Esophagus (tissue), 2 donors: ENCODE data around the gene RHO. TPM values are rescaled to one million over a fixed set of nuclear protein-coding genes. Genes with fewer than 3 reads are reported as not detected.

Experiments used
- H3K27ac ChIP-seq, 2 donors: one replicate each; pipeline ENCODE4 v1.5.1; 2013; ENCODE audit warnings: low read depth in 2 of 2, mild to moderate bottlenecking in 2 of 2, inconsistent platforms in 1 of 2, low read length in 1 of 2, moderate library complexity in 1 of 2
- H3K27me3 ChIP-seq, 2 donors: one replicate each; pipeline ENCODE4 v1.6.1; 2013; ENCODE audit warnings: low read length in 2 of 2, control low read depth in 1 of 2, mild to moderate bottlenecking in 1 of 2; ENCODE audit not compliant: insufficient read depth in 2 of 2, control insufficient read depth in 1 of 2
- H3K36me3 ChIP-seq, 2 donors: one replicate each; pipeline ENCODE4 v1.6.1; 2013; ENCODE audit warnings: low read length in 1 of 2; ENCODE audit not compliant: control insufficient read depth in 2 of 2, insufficient read depth in 2 of 2
- H3K4me1 ChIP-seq, 2 donors: one replicate each; pipeline ENCODE4 v1.6.1; 2013; ENCODE audit warnings: low read length in 1 of 2; ENCODE audit not compliant: control insufficient read depth in 2 of 2, insufficient read depth in 2 of 2
- H3K4me3 ChIP-seq, 2 donors: one replicate each; pipeline ENCODE4 v1.5.1; 2013; ENCODE audit warnings: low read length in 2 of 2, mild to moderate bottlenecking in 2 of 2, low read depth in 1 of 2, moderate library complexity in 1 of 2
- H3K9me3 ChIP-seq, 2 donors: one replicate each; pipeline ENCODE4 v1.6.1; 2013; ENCODE audit warnings: mild to moderate bottlenecking in 2 of 2, low read depth in 1 of 2, low read length in 1 of 2, moderate library complexity in 1 of 2; ENCODE audit not compliant: control insufficient read depth in 2 of 2, insufficient read depth in 1 of 2
- WGBS, 2 donors: extraction: QIAGEN DNeasy Blood & Tissue Kit; methylation state at CpG; one replicate each; pipeline ENCODE4 v1.1.7; 2013; 5-methylcytosine and 5-hydroxymethylcytosine counted together
- polyA plus RNA-seq, 2 donors: library from polyadenylated mRNA; stranded (reverse); fragments of 200-250 nt; gene quantifications; one replicate each; pipeline ENCODE4 v1.2.3, GENCODE V29; 2013
- donor health status: healthy with polysubstance abuse.
- donor health status: Bipolar disorder and iron deficiency.

Gene RHO
- polyA plus RNA-seq, 2 donors, result not detected

GRCh38 chr3:129548104-129548965 lies 19.9 kb downstream of the RHO start:
- Histone ChIP-seq H3K27me3 (no peaks in the 10 kb centered on the region), H3K27ac (no peak overlapping the region), H3K4me3 (no peak overlapping the region), H3K9me3 (no peaks in the 10 kb centered on the region), H3K4me1 (no peaks in the 10 kb centered on the region), H3K36me3 (no peaks in the 10 kb centered on the region)
- WGBS, 2 donors, result 82 to 85% methylated on average over 19 of the region's 19 CpGs

- H3K4me1 ChIP-seq, result no peaks in the 10 kb centered on the region
- no peaks in the 10 kb centered on the region for H3K27me3 ChIP-seq
- no peak overlapping the region for H3K27ac ChIP-seq
- no peaks in the 10 kb centered on the region for H3K36me3 ChIP-seq
- H3K4me3 ChIP-seq, result no peak overlapping the region
- WGBS, 2 donors, result 89 to 91% methylated on average over 18 of the region's 18 CpGs
- H3K9me3 ChIP-seq, result no peaks in the 10 kb centered on the region
Measured at GRCh38 chr3:129549006-129549800, 20.8 kb downstream of the RHO start.

DNA sequence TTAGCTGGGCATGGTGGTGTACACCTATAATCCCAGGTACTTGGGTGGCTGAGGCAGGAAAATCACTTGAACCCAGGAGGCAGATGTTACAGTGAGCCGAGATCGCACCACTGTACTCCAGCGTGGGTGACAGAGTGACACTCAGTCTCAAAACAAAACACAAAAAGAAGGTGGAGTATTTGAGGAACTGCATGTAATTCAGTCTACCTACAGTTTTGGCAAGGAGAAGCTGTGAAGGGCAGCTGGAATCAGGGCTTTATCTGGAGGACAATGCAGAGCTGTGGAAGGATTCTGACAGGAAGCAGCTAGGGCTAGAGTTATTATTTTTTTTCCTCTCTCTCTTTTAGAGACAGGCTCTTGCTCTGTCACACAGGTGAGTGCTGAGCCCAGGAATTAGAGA lies 21.4 kb downstream of the RHO start:
- no peaks in the 10 kb centered on the region for H3K27me3 ChIP-seq
- WGBS, 2 donors, result 93% methylated on average over 3 of the region's 3 CpGs
- no peaks in the 10 kb centered on the region for H3K4me1 ChIP-seq
- no peaks in the 10 kb centered on the region for H3K9me3 ChIP-seq
- H3K27ac ChIP-seq, result no peak overlapping the region
- no peaks in the 10 kb centered on the region for H3K36me3 ChIP-seq
- no peak overlapping the region for H3K4me3 ChIP-seq

DNA sequence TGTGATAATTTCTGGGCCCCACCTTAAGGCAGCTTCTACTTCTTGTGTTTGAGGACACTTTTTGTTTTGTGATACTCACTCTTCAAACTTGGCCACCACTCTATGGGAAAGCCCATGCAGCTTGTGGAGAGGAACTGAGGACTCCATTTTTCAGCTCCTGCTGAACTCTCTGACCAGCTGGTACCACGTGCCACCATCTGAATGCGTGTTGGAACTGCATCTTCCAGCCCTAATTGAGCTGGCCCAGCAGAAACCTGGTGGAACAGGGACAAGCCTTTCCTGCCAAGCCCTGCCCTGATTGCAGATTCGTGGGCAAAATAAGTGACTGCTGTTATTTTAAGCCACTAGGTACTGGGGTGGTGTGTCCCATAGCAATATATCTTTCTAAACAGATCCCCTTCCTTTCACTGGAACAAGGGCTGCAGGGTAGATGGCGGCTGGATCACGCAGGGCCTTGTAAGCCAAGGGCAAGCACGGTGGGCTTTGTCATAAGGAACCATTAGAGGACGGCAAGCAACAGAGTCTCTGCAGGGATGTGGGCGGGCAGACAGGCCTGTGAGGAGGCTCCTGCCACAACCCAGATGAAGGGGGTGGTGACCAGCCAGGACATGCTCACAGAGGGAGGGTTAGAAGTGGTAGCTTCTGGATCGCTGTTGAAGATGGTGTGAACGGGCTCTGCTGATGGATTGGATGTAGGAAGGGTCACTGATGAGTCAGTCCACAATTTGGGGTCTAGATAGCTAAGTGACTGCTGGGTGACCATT lies 24.0 kb downstream of the RHO start:
- Histone ChIP-seq H3K9me3 (no peaks in the 10 kb centered on the region), H3K27ac (no peak overlapping the region), H3K4me1 (peaks cover 3% of the 10 kb centered on the region in 2 donors)

GRCh38 chr3:129553171-129553570 lies 24.7 kb downstream of the RHO start:
- H3K27me3 ChIP-seq, result no peaks in the 10 kb centered on the region
- no peaks in the 10 kb centered on the region for H3K9me3 ChIP-seq
- H3K27ac ChIP-seq, result no peak overlapping the region
- whole genome bisulfite sequencing, 2 donors, result 73% methylated on average over 6 of the region's 6 CpGs
- H3K4me3 ChIP-seq, result no peak overlapping the region
- H3K36me3 ChIP-seq, result peaks cover 0 to 2% of the 10 kb centered on the region in 2 donors
- peaks cover 4 to 5% of the 10 kb centered on the region in 2 donors for H3K4me1 ChIP-seq

More for the DNA sequence above, 24.0 kb downstream of the RHO start:
- peaks cover 0 to 2% of the 10 kb centered on the region in 2 donors for H3K36me3 ChIP-seq
- H3K4me3 ChIP-seq, result no peak overlapping the region
- H3K27me3 ChIP-seq, result no peaks in the 10 kb centered on the region
- WGBS, 2 donors, result 68 to 69% methylated on average over 10 of the region's 10 CpGs

DNA sequence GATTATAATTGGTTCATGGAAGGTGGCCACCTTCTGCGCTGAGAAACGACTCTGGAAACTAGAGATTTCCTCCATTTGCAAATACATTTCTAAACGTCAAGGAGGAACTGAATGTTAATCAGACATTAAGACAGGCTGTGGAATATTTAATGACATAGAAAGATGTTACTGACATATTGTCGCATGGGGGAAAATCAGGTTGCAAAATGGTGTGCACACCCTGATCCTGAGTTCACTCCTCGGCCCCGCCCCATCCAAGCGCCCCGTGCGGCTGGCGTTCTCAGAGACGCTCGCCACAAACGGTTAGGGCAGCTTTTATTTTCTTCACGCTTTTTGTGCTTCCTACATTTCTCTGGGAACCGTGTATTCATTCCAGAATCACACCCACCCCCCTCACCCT lies 25.3 kb downstream of the RHO start:
- no peak overlapping the region for H3K27ac ChIP-seq
- H3K4me3 ChIP-seq, result no peak overlapping the region
- H3K27me3 ChIP-seq, result no peaks in the 10 kb centered on the region
- peaks cover 0 to 2% of the 10 kb centered on the region in 2 donors for H3K36me3 ChIP-seq
- H3K4me1 ChIP-seq, result peaks cover 4 to 5% of the 10 kb centered on the region in 2 donors
- H3K9me3 ChIP-seq, result no peaks in the 10 kb centered on the region
- 46 to 50% methylated on average over 15 of the region's 15 CpGs for WGBS, 2 donors

GRCh38 chr3:129554356-129555152 lies 26.1 kb downstream of the RHO start:
- Histone ChIP-seq H3K27me3 (no peaks in the 10 kb centered on the region), H3K4me3 (no peak overlapping the region), H3K27ac (peak overlapping the region in 1 of 2 donors; percentile 33), H3K9me3 (no peaks in the 10 kb centered on the region), H3K36me3 (peaks cover 0 to 2% of the 10 kb centered on the region in 2 donors), H3K4me1 (peaks cover 4 to 5% of the 10 kb centered on the region in 2 donors)
- 59 to 64% methylated on average over 13 of the region's 13 CpGs for WGBS, 2 donors

DNA sequence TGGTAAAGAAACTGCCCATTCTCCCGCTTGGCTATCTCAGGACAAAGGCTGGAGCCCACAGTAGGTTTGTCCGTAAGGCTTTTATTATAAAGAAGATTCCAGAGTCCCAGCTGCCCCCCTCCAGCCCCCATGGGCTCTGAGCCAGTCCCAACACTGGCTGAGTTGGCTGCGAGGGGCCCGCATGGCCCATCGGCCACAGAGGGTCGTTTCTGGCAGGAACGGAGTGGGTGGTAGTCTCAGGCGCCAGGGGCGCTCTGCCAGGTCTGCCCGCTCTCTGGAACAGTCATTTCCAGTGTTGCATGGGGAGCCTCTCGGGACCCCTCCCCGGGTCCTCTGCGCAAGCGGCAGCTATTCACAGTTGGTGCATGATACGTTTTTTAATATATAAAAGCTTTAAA lies 26.7 kb downstream of the RHO start:
- 71 to 81% methylated on average over 15 of the region's 15 CpGs for WGBS, 2 donors
- no peaks in the 10 kb centered on the region for H3K27me3 ChIP-seq
- no peaks in the 10 kb centered on the region for H3K9me3 ChIP-seq
- H3K4me3 ChIP-seq, result no peak overlapping the region
- H3K36me3 ChIP-seq, result peaks cover 0 to 2% of the 10 kb centered on the region in 2 donors
- H3K27ac ChIP-seq, result no peak overlapping the region
- peaks cover 4 to 5% of the 10 kb centered on the region in 2 donors for H3K4me1 ChIP-seq
